SK-N-SH (cell line): ENCODE measurements around the gene TMEM187. TPM values are rescaled to one million over a fixed set of nuclear protein-coding genes. Genes with fewer than 3 reads are reported as not detected.
A peak's percentile ranks its signal among the peaks of the same experiment; 100 is the strongest.

Source experiments
- CTCF ChIA-PET: fragments of 300-600, 350-600 bp; formaldehyde crosslinking; extraction: SDS; loops from one replicate; lab custom pipeline; 2021; lab: Yijun Ruan, JAX
- POLR2A ChIA-PET: fragments of 350-600 bp; sonication (Branson Sonifier 250); formaldehyde crosslinking; extraction: SDS; loops from one replicate; lab custom pipeline; 2020; ENCODE audit warnings: antibody characterized with exemption, inconsistent platforms; lab: Yijun Ruan, JAX
- DNase-seq: peaks from one replicate; pipeline ENCODE4 v3.0.0; 2012
- H2AFZ ChIP-seq: fragments of 200-600 bp; sonication (generic); 2 replicates; pipeline ENCODE4 v1.8.1; 2016; ENCODE audit warnings: antibody characterized with exemption, mild to moderate bottlenecking, low read depth
- H3F3A ChIP-seq: fragments of 200-600 bp; sonication (generic); replicated peaks from 2 replicates; pipeline ENCODE3; 2016; ENCODE audit warnings: antibody characterized with exemption, mild to moderate bottlenecking; ENCODE audit not compliant: insufficient read depth
- H3K27ac ChIP-seq, 2 experiments: fragments of 200-500 bp in 1 of 2; fragments of 200-600 bp in 1 of 2; sonication (Bioruptor generic) in 1 of 2; sonication (generic), shearing (Covaris generic) in 1 of 2; 2 replicates each; pipeline versions ENCODE4 v1.5.1 to v1.6.1; 2014 to 2016; ENCODE audit warnings: low read depth in 2 of 2, inconsistent platforms in 1 of 2, low read length in 1 of 2, mild to moderate bottlenecking in 1 of 2, mixed read lengths in 1 of 2
- H3K27me3 ChIP-seq: fragments of 200-600 bp; sonication (generic), shearing (Covaris generic); 2 replicates; pipeline ENCODE4 v1.6.1; 2016; ENCODE audit warnings: mixed run types; ENCODE audit not compliant: insufficient read depth
- H3K36me3 ChIP-seq, 2 experiments: fragments of 200-500 bp in 1 of 2; fragments of 200-600 bp in 1 of 2; sonication (Bioruptor generic) in 1 of 2; sonication (generic) in 1 of 2; replicated peaks in 1 of 2; 2 replicates each; pipeline versions ENCODE3 to v1.5.1; 2014 to 2016; ENCODE audit warnings: low read length in 1 of 2, mild to moderate bottlenecking in 1 of 2; ENCODE audit not compliant: insufficient read depth in 2 of 2, control insufficient read depth in 1 of 2
- H3K4me1 ChIP-seq, 2 experiments: fragments of 200-500 bp in 1 of 2; fragments of 200-600 bp in 1 of 2; sonication (Bioruptor generic) in 1 of 2; sonication (generic), shearing (Covaris generic) in 1 of 2; 2 replicates each; pipeline versions ENCODE4 v1.5.1 to v1.6.1; 2014 to 2016; ENCODE audit warnings: low read depth in 1 of 2, low read length in 1 of 2, mixed run types in 1 of 2; ENCODE audit not compliant: insufficient read depth in 2 of 2, control insufficient read depth in 1 of 2
- H3K4me2 ChIP-seq: fragments of 200-600 bp; sonication (generic), shearing (Covaris generic); 2 replicates; pipeline ENCODE4 v1.6.1; 2017; ENCODE audit warnings: mixed run types
- H3K4me3 ChIP-seq, 2 experiments: fragments of 200-500 bp in 1 of 2; fragments of 200-600 bp in 1 of 2; sonication (Bioruptor generic) in 1 of 2; sonication (generic), shearing (Covaris generic) in 1 of 2; 2 replicates each; pipeline versions ENCODE4 v1.5.1 to v1.8.1; 2014 to 2016; ENCODE audit warnings: low read depth in 2 of 2, inconsistent platforms in 1 of 2, low read length in 1 of 2, mild to moderate bottlenecking in 1 of 2, mixed read lengths in 1 of 2, moderate library complexity in 1 of 2
- H3K79me2 ChIP-seq: fragments of 200-600 bp; sonication (generic); 2 replicates; pipeline ENCODE4 v1.8.1; 2017; ENCODE audit warnings: mild to moderate bottlenecking; ENCODE audit not compliant: insufficient read depth
- H3K9ac ChIP-seq: fragments of 200-600 bp; sonication (generic); 2 replicates; pipeline ENCODE4 v1.6.1; 2017; ENCODE audit warnings: mixed run types
- H3K9me2 ChIP-seq: fragments of 200-600 bp; sonication (generic); 2 replicates; pipeline ENCODE4 v1.6.1; 2017; ENCODE audit warnings: mixed run types
- H3K9me3 ChIP-seq: fragments of 200-600 bp; sonication (generic); 2 replicates; pipeline ENCODE4 v1.6.1; 2017; ENCODE audit warnings: mixed run types, mild to moderate bottlenecking, moderate library complexity
- H4K20me1 ChIP-seq: fragments of 200-600 bp; sonication (generic); 2 replicates; pipeline ENCODE4 v1.6.1; 2017; ENCODE audit warnings: mild to moderate bottlenecking, mixed run types; ENCODE audit not compliant: insufficient read depth
- CHD2 ChIP-seq: fragments of 150-350 bp; IDR thresholded peaks from 2 replicates; pipeline ENCODE4 v1.6.1; 2018; ENCODE audit warnings: low read length; ENCODE audit not compliant: partially characterized antibody
- CTCF ChIP-seq: fragments of 200-600 bp; sonication (generic); IDR thresholded peaks from 2 replicates; pipeline ENCODE4 v1.6.1; 2017; ENCODE audit warnings: antibody characterized with exemption, mild to moderate bottlenecking, moderate library complexity
- EP300 ChIP-seq, 2 experiments: IDR thresholded peaks; 2 replicates each; pipeline versions ENCODE4 v1.4.0 to v1.6.1; 2012; ENCODE audit warnings: borderline replicate concordance in 1 of 2, low read depth in 1 of 2, low read length in 1 of 2
- EZH2phosphoT487 ChIP-seq: fragments of 200-600 bp; sonication (generic); IDR thresholded peaks from 2 replicates; pipeline ENCODE4 v1.6.1; 2017; ENCODE audit warnings: low read depth, mixed run types, mild to moderate bottlenecking, antibody characterized with exemption, moderate library complexity, borderline replicate concordance
- FOSL2 ChIP-seq: IDR thresholded peaks from 2 replicates; pipeline ENCODE4 v1.4.0; 2012; ENCODE audit warnings: low read depth, mild to moderate bottlenecking, moderate library complexity, borderline replicate concordance
- FOXJ3 ChIP-seq: sonication (generic); formaldehyde crosslinking; IDR thresholded peaks from 2 replicates; pipeline ENCODE4 v1.5.1; 2020; ENCODE audit warnings: mild to moderate bottlenecking, missing genetic modification reagents
- GABPA ChIP-seq: IDR thresholded peaks from 2 replicates; pipeline ENCODE4 v1.4.0; 2012; ENCODE audit warnings: low read depth, mild to moderate bottlenecking
- MXI1 ChIP-seq: IDR thresholded peaks from 2 replicates; pipeline ENCODE4 v1.6.1; 2012; ENCODE audit warnings: mild to moderate bottlenecking, low read depth, low read length, improper control_type of control experiment
- NFIC ChIP-seq: IDR thresholded peaks from 2 replicates; pipeline ENCODE4 v1.4.0; 2012; ENCODE audit warnings: borderline replicate concordance
- TEAD4 ChIP-seq: IDR thresholded peaks from 2 replicates; pipeline ENCODE4 v1.4.0; 2012; ENCODE audit warnings: mild to moderate bottlenecking, borderline replicate concordance; ENCODE audit not compliant: insufficient read depth
- USF2 ChIP-seq: fragments of 150-350 bp; IDR thresholded peaks from 2 replicates; pipeline ENCODE4 v1.6.1; 2017; ENCODE audit warnings: antibody characterized with exemption, low read length, low read depth, borderline replicate concordance
- YY1 ChIP-seq: IDR thresholded peaks from 2 replicates; pipeline ENCODE4 v1.4.0; 2012; ENCODE audit warnings: low read depth, mild to moderate bottlenecking
- ZBTB33 ChIP-seq: IDR thresholded peaks from 2 replicates; pipeline ENCODE4 v1.4.0; 2012; ENCODE audit warnings: low read depth, borderline replicate concordance
- WGBS: methylation state at CpG from one replicate; pipeline ENCODE4 v1.1.6; 2017; ENCODE audit warnings: low lambda C conversion rate; 5-methylcytosine and 5-hydroxymethylcytosine counted together
- polyA plus RNA-seq, 3 experiments: library from polyadenylated mRNA; depleted of rRNA; stranded (reverse); fragments of >200 nt; gene quantifications; 2 replicates each; pipeline ENCODE4 v1.2.3, GENCODE V29; 2012

Gene TMEM187
- polyA plus RNA-seq, 1 of the 3 experiments (the other 2 are of a cell fraction): 10.9 TPM

GRCh38 chrX:154019061-154019621, 46.6 kb downstream of the TMEM187 start:
- DNase-seq: peak; percentile 66
- H3K4me1 ChIP-seq: peaks cover 0 to 23% of the 10 kb centered on the region in 2 experiments; a peak in 1 of 4 replicates
- TF ChIP-seq FOSL2 (no peak), FOXJ3 (no peak), ZBTB33 (no peak), YY1 (no peak), MXI1 (no peak), GABPA (no peak), EP300 (IDR thresholded peaks at IDR 0.05; ENCODE audit: borderline replicate concordance in 1 of 2, low read depth in 1 of 2, low read length in 1 of 2) (no peak), EZH2phosphoT487 (no peak), CHD2 (no peak), USF2 (no peak), NFIC (no peak), CTCF (no peak), TEAD4 (no peak)
- H3F3A ChIP-seq: peaks cover 7% of the 10 kb centered on the region
- POLR2A ChIA-PET: interaction anchor here (0.5 to 1.3 kb wide), 3 partner anchors 45 to 360 kb away, joined by 3 read pairs; partner anchors contain the start of genes EMD and HCFC1
- peak overlapping the region; percentile 84 for H3K4me2 ChIP-seq
- CTCF ChIA-PET: interaction anchor here (0.6 to 1.3 kb wide), 6 partner anchors 9 to 508 kb away, joined by 3 to 4 read pairs (median 3); no protein-coding TSS in a partner anchor
- peaks cover 12% of the 10 kb centered on the region; the same call in 1 of the 2 replicates for H3K27me3 ChIP-seq
- peak overlapping the region; percentile 74 for H3K9ac ChIP-seq
- peak overlapping the region; percentile 70 to 81 for H3K27ac ChIP-seq
- no peaks in the 10 kb centered on the region for H4K20me1 ChIP-seq
- H3K9me2 ChIP-seq: no peaks in the 10 kb centered on the region
- H3K36me3 ChIP-seq: peaks cover 0 to 19% of the 10 kb centered on the region in 2 experiments
- 21% methylated on average over 5 of the region's 45 CpGs for WGBS
- H3K9me3 ChIP-seq: no peaks in the 10 kb centered on the region
- H3K4me3 ChIP-seq: peak overlapping the region; percentile 52 to 57
- H2AFZ ChIP-seq: no peak overlapping the region
- peaks cover 26% of the 10 kb centered on the region for H3K79me2 ChIP-seq
